IMR-90 (cell line): ENCODE results near the gene PCOLCE2. TPM values are rescaled to one million over a fixed set of nuclear protein-coding genes. Genes with fewer than 3 reads are reported as not detected.

Experiments
- ATAC-seq: fragments of 200-7000 bp; cut with Tn5 transposase; 2 replicates; pipeline ENCODE4 v1.9.1; 2020; ENCODE audit warnings: low read depth, mild to moderate bottlenecking, moderate library complexity
- BruUV-seq: library from RNA; stranded (reverse); fragments of 400-500 nt; replicated peaks from 2 replicates; lab custom pipeline; 2021; lab: Mats Ljungman, UMichigan
- CTCF ChIA-PET: fragments of 300-600 bp; formaldehyde crosslinking; extraction: SDS; loops from one replicate; lab custom pipeline; 2021; ENCODE audit warnings: antibody characterized with exemption; lab: Yijun Ruan, JAX
- POLR2A ChIA-PET: fragments of 300-600 bp; sonication (Branson Sonifier 250); formaldehyde crosslinking; loops from one replicate; lab custom pipeline; 2022; ENCODE audit warnings: antibody characterized with exemption; ENCODE audit not compliant: unreplicated experiment; lab: Charles Lee
- DNase-seq: peaks from one replicate; pipeline ENCODE4 v3.0.0; 2013
- H2AFZ ChIP-seq: replicated peaks from 2 replicates; pipeline ENCODE3; 2013; ENCODE audit warnings: low read length, mild to moderate bottlenecking; ENCODE audit not compliant: poor library complexity
- H2AK5ac ChIP-seq: 2 replicates; pipeline ENCODE4 v1.6.1; 2013; ENCODE audit warnings: low read depth, low read length, inconsistent platforms
- H2AK9ac ChIP-seq: replicated peaks from 2 replicates; pipeline ENCODE3; 2013; ENCODE audit warnings: mild to moderate bottlenecking, low read depth, low read length, moderate library complexity; ENCODE audit not compliant: poor library complexity
- H2BK120ac ChIP-seq: 2 replicates; pipeline ENCODE4 v1.6.1; 2013; ENCODE audit warnings: low read depth, low read length, inconsistent platforms
- H2BK15ac ChIP-seq: 3 replicates; pipeline ENCODE4 v1.6.1; 2013; ENCODE audit warnings: low read depth, low read length, inconsistent platforms
- H2BK20ac ChIP-seq: 2 replicates; pipeline ENCODE4 v1.6.1; 2013; ENCODE audit warnings: low read depth, mild to moderate bottlenecking, inconsistent platforms, low read length, moderate library complexity
- H2BK5ac ChIP-seq: 2 replicates; pipeline ENCODE4 v1.6.1; 2013; ENCODE audit warnings: mild to moderate bottlenecking, low read depth, low read length, inconsistent platforms; ENCODE audit not compliant: poor library complexity, severe bottlenecking
- H3K14ac ChIP-seq: replicated peaks from 2 replicates; pipeline ENCODE4 v1.6.1; 2013; ENCODE audit warnings: low read depth, low read length, inconsistent platforms
- H3K18ac ChIP-seq: 2 replicates; pipeline ENCODE4 v1.6.1; 2013; ENCODE audit warnings: low read depth, low read length, control low read depth
- H3K23ac ChIP-seq: 2 replicates; pipeline ENCODE4 v1.6.1; 2013; ENCODE audit warnings: low read depth, low read length, inconsistent platforms
- H3K27ac ChIP-seq: 2 replicates; pipeline ENCODE4 v1.5.1; 2013; ENCODE audit warnings: mild to moderate bottlenecking, control low read depth, low read length; ENCODE audit not compliant: insufficient read depth
- H3K27me3 ChIP-seq: 2 replicates; pipeline ENCODE4 v1.6.1; 2013; ENCODE audit warnings: low read length; ENCODE audit not compliant: control insufficient read depth, insufficient read depth
- H3K36me3 ChIP-seq: 2 replicates; pipeline ENCODE4 v1.6.1; 2013; ENCODE audit warnings: low read length, mixed read lengths; ENCODE audit not compliant: control insufficient read depth, insufficient read depth
- H3K4ac ChIP-seq: 2 replicates; pipeline ENCODE4 v1.6.1; 2013; ENCODE audit warnings: low read depth, low read length, inconsistent platforms
- H3K4me1 ChIP-seq: 2 replicates; pipeline ENCODE4 v1.6.1; 2013; ENCODE audit warnings: low read length, mixed read lengths; ENCODE audit not compliant: control insufficient read depth, insufficient read depth
- H3K4me2 ChIP-seq: 2 replicates; pipeline ENCODE4 v1.6.1; 2013; ENCODE audit warnings: low read depth, mild to moderate bottlenecking, control low read depth, low read length, moderate library complexity
- H3K4me3 ChIP-seq: 2 replicates; pipeline ENCODE4 v1.5.1; 2013; ENCODE audit warnings: low read depth, mild to moderate bottlenecking, control low read depth, low read length, moderate library complexity; ENCODE audit not compliant: insufficient read depth
- H3K56ac ChIP-seq: 2 replicates; pipeline ENCODE4 v1.6.1; 2013; ENCODE audit warnings: low read length, inconsistent platforms; ENCODE audit not compliant: insufficient read depth; ENCODE audit errors: extremely low read depth
- H3K79me1 ChIP-seq, 2 experiments: 2 replicates each; pipeline ENCODE4 v1.6.1; 2013; ENCODE audit warnings: low read length in 2 of 2, inconsistent platforms in 1 of 2, low read depth in 1 of 2
- H3K9ac ChIP-seq: 2 replicates; pipeline ENCODE4 v1.6.1; 2013; ENCODE audit warnings: low read depth, low read length, control low read depth
- H3K9me1 ChIP-seq: 2 replicates; pipeline ENCODE4 v1.6.1; 2013; ENCODE audit warnings: low read length, inconsistent platforms; ENCODE audit not compliant: insufficient read depth
- H3K9me3 ChIP-seq: 2 replicates; pipeline ENCODE4 v1.6.1; 2013; ENCODE audit warnings: low read length; ENCODE audit not compliant: control insufficient read depth, insufficient read depth
- H4K20me1 ChIP-seq: 2 replicates; pipeline ENCODE4 v1.6.1; 2013; ENCODE audit warnings: low read length, inconsistent platforms; ENCODE audit not compliant: insufficient read depth
- H4K5ac ChIP-seq: 2 replicates; pipeline ENCODE4 v1.6.1; 2013; ENCODE audit warnings: mild to moderate bottlenecking, low read depth, low read length, control low read depth
- H4K8ac ChIP-seq, 2 experiments: 2 replicates each; pipeline ENCODE4 v1.6.1; 2013; ENCODE audit warnings: low read depth in 2 of 2, low read length in 2 of 2, control low read depth in 1 of 2, inconsistent platforms in 1 of 2
- H4K91ac ChIP-seq: 2 replicates; pipeline ENCODE4 v1.6.1; 2013; ENCODE audit warnings: low read depth, low read length, inconsistent platforms; ENCODE audit not compliant: insufficient read depth
- BHLHE40 ChIP-seq: fragments of 150-350 bp; IDR thresholded peaks from 2 replicates; pipeline ENCODE4 v1.6.1; 2016; ENCODE audit warnings: mild to moderate bottlenecking, low read depth, low read length
- CEBPB ChIP-seq: IDR thresholded peaks from 2 replicates; pipeline ENCODE4 v1.6.1; 2012; ENCODE audit warnings: low read depth, low read length, improper control_type of control experiment
- CHD1 ChIP-seq: IDR thresholded peaks from 2 replicates; pipeline ENCODE4 v1.6.1; 2012; ENCODE audit warnings: low read depth, low read length, improper control_type of control experiment
- CTCF ChIP-seq: conservative IDR thresholded peaks from 2 replicates; pipeline ENCODE4 v1.5.1; 2012; ENCODE audit warnings: mild to moderate bottlenecking, low read depth, low read length, improper control_type of control experiment
- FOS ChIP-seq: fragments of 150-350 bp; IDR thresholded peaks from 2 replicates; pipeline ENCODE4 v1.6.1; 2016; ENCODE audit warnings: low read depth, low read length
- MAFK ChIP-seq: IDR thresholded peaks from 2 replicates; pipeline ENCODE4 v1.6.1; 2012; ENCODE audit warnings: low read depth, low read length, improper control_type of control experiment
- MAZ ChIP-seq: IDR thresholded peaks from 2 replicates; pipeline ENCODE4 v1.6.1; 2012; ENCODE audit warnings: low read depth, mild to moderate bottlenecking, low read length, improper control_type of control experiment, moderate library complexity, borderline replicate concordance
- MXI1 ChIP-seq: IDR thresholded peaks from 2 replicates; pipeline ENCODE4 v1.6.1; 2012; ENCODE audit warnings: low read depth, mild to moderate bottlenecking, low read length, moderate library complexity, borderline replicate concordance
- NFE2L2 ChIP-seq: fragments of 150-350 bp; IDR thresholded peaks from 2 replicates; pipeline ENCODE4 v1.6.1; 2016; ENCODE audit warnings: low read depth, mild to moderate bottlenecking, low read length
- POLR2A ChIP-seq: IDR thresholded peaks from 2 replicates; pipeline ENCODE4 v1.6.1; 2012; ENCODE audit warnings: mild to moderate bottlenecking, low read depth, low read length
- RAD21 ChIP-seq: IDR thresholded peaks from 2 replicates; pipeline ENCODE4 v1.6.1; 2012; ENCODE audit warnings: low read length, improper control_type of control experiment
- RCOR1 ChIP-seq: IDR thresholded peaks from 2 replicates; pipeline ENCODE4 v1.6.1; 2012; ENCODE audit warnings: mild to moderate bottlenecking, low read length, improper control_type of control experiment; ENCODE audit not compliant: insufficient replicate concordance
- RFX5 ChIP-seq: IDR thresholded peaks from 2 replicates; pipeline ENCODE4 v1.8.0; 2012; ENCODE audit warnings: low read depth, mild to moderate bottlenecking, low read length, moderate library complexity
- SMC3 ChIP-seq: fragments of 150-350 bp; IDR thresholded peaks from 2 replicates; pipeline ENCODE4 v1.6.1; 2016; ENCODE audit warnings: low read depth, mild to moderate bottlenecking, antibody characterized with exemption, low read length, moderate library complexity
- WGBS, 2 experiments: methylation state at CpG; one replicate each; pipeline versions ENCODE4 v1.1.5 to v1.1.7; 2013; ENCODE audit warnings: missing lambda C conversion rate in 2 of 2; ENCODE audit not compliant: insufficient read length in 1 of 2; ENCODE audit errors: extremely low coverage in 2 of 2; 5-methylcytosine and 5-hydroxymethylcytosine counted together
- dilution Hi-C: fragments of 300-500 bp; cut with HindIII; formaldehyde crosslinking; loops from one replicate; pipeline ENCODE4 v1.14.3; 2018; ENCODE audit warnings: low sequenced_read_pairs; ENCODE audit not compliant: unreplicated experiment
- in situ Hi-C: fragments of 300-500 bp; cut with MboI; formaldehyde crosslinking; loops from 3 replicates; pipeline ENCODE4 v1.14.3; 2019; ENCODE audit warnings: low sequenced_read_pairs, inconsistent platforms, mixed read lengths
- intact Hi-C: fragments of 100-400 bp; cut with micrococcal nuclease; formaldehyde crosslinking; loops from 2 replicates; pipeline ENCODE4 v1.10.0; 2022
- polyA plus RNA-seq, 3 experiments: library from polyadenylated mRNA; depleted of rRNA; stranded (reverse); fragments of >200 nt; gene quantifications; 2 replicates each; pipeline ENCODE4 v1.2.3, GENCODE V29; 2012; ENCODE audit warnings: low replicate concordance in 1 of 3
- total RNA-seq: library from RNA; depleted of rRNA; stranded (reverse); fragments of >200 nt; gene quantifications from 2 replicates; pipeline ENCODE4 v1.2.3, GENCODE V29; 2012
- TF ChIP-seq, protein P1 (sequence below): fragments of 150-350 bp; IDR thresholded peaks from 2 replicates; pipeline ENCODE4 v1.6.1; 2017; ENCODE audit warnings: mild to moderate bottlenecking, antibody characterized with exemption, low read length, low read depth
- TF ChIP-seq, protein P2 (sequence below): fragments of 150-350 bp; IDR thresholded peaks from 2 replicates; pipeline ENCODE4 v1.6.1; 2016; ENCODE audit warnings: low read depth, mild to moderate bottlenecking, low read length, moderate library complexity, borderline replicate concordance

Gene PCOLCE2
- total and polyA plus RNA-seq, 2 of the 4 experiments (the other 2 are of a cell fraction): 0.50 to 0.54 TPM

GRCh38 chr3:142897807-142898206 lies 8.9 kb upstream of the PCOLCE2 start:
- H3K27me3 ChIP-seq: peaks cover 2% of the 10 kb centered on the region; the same call in 1 of the 2 replicates
- DNase-seq (no peak), ATAC-seq (no peak)
- H2BK120ac ChIP-seq: no peak overlapping the region
- BruUV-seq: no TSS peak
- H3K4ac ChIP-seq: no peak overlapping the region
- no peaks in the 10 kb centered on the region for H3K79me1 ChIP-seq
- CTCF ChIA-PET: no interaction called here
- in situ Hi-C loops: no loop called here
- H4K8ac ChIP-seq: no peak overlapping the region
- no peaks in the 10 kb centered on the region for H3K9me3 ChIP-seq
- H3K9ac ChIP-seq: no peak overlapping the region
- H4K5ac ChIP-seq: no peak overlapping the region
- H3K4me2 ChIP-seq: no peak overlapping the region
- POLR2A ChIA-PET: no interaction called here
- H2BK5ac ChIP-seq: no peak overlapping the region
- intact Hi-C loops: no loop called here
- no peaks in the 10 kb centered on the region for H3K36me3 ChIP-seq
- no peak overlapping the region for H3K4me3 ChIP-seq
- no peak for TF ChIP-seq CTCF
- no peak for TF ChIP-seq BHLHE40
- TF ChIP-seq MXI1: no peak
- TF ChIP-seq CEBPB: no peak
- TF ChIP-seq RFX5: no peak
- TF ChIP-seq MAZ: no peak
- TF ChIP-seq, protein P1, sequence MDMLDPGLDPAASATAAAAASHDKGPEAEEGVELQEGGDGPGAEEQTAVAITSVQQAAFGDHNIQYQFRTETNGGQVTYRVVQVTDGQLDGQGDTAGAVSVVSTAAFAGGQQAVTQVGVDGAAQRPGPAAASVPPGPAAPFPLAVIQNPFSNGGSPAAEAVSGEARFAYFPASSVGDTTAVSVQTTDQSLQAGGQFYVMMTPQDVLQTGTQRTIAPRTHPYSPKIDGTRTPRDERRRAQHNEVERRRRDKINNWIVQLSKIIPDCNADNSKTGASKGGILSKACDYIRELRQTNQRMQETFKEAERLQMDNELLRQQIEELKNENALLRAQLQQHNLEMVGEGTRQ: no peak
- TF ChIP-seq MAFK: no peak
- no peak for TF ChIP-seq NFE2L2
- TF ChIP-seq SMC3: no peak
- no peak for TF ChIP-seq FOS
- TF ChIP-seq RAD21: no peak
- no peak for TF ChIP-seq RCOR1
- TF ChIP-seq POLR2A: no peak
- no peak for TF ChIP-seq CHD1
- TF ChIP-seq, protein P2, sequence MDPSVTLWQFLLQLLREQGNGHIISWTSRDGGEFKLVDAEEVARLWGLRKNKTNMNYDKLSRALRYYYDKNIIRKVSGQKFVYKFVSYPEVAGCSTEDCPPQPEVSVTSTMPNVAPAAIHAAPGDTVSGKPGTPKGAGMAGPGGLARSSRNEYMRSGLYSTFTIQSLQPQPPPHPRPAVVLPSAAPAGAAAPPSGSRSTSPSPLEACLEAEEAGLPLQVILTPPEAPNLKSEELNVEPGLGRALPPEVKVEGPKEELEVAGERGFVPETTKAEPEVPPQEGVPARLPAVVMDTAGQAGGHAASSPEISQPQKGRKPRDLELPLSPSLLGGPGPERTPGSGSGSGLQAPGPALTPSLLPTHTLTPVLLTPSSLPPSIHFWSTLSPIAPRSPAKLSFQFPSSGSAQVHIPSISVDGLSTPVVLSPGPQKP: no peak
- no peak overlapping the region for H3K23ac ChIP-seq
- H3K14ac ChIP-seq: no peak overlapping the region
- no peak overlapping the region for H2AK9ac ChIP-seq
- 67% methylated on average over 1 of the region's 2 CpGs; no CpG with 5 or more reads in 1 of the 2 experiments for WGBS, 2 experiments
- dilution Hi-C loops: no loop called here
- no peaks in the 10 kb centered on the region for H3K4me1 ChIP-seq
- H3K27ac ChIP-seq: no peak overlapping the region
- no peak overlapping the region for H3K18ac ChIP-seq
- H3K9me1 ChIP-seq: no peaks in the 10 kb centered on the region
- no peak overlapping the region for H2BK20ac ChIP-seq
- no peak overlapping the region for H2AK5ac ChIP-seq
- no peaks in the 10 kb centered on the region for H4K20me1 ChIP-seq
- no peak overlapping the region for H4K91ac ChIP-seq
- H3K56ac ChIP-seq: no peak overlapping the region
- no peak overlapping the region for H2AFZ ChIP-seq
- no peak overlapping the region for H2BK15ac ChIP-seq
